HepG2 (cell line): ENCODE measurements around the gene ACTL7B. TPM values are rescaled to one million over a fixed set of nuclear protein-coding genes. Genes with fewer than 3 reads are reported as not detected.

ENCODE experiments used
- ATAC-seq: fragments of 200-7000 bp; cut with Tn5 transposase; 3 replicates; pipeline ENCODE4 v1.9.1; 2020; ENCODE audit warnings: mild to moderate bottlenecking, moderate library complexity
- BruUV-seq: library from RNA; stranded (reverse); fragments of 400-500 nt; replicated peaks from 2 replicates; lab custom pipeline; 2021; lab: Mats Ljungman, UMichigan
- CTCF ChIA-PET: fragments of 300-600 bp; formaldehyde crosslinking; extraction: SDS; loops from one replicate; lab custom pipeline; 2021; ENCODE audit warnings: low total read pairs, inconsistent platforms, low intra/inter-chr PET ratio; lab: Yijun Ruan, JAX
- POLR2A ChIA-PET: fragments of 350-600 bp; sonication (Branson Sonifier 250); formaldehyde crosslinking; loops from one replicate; lab custom pipeline; 2020; ENCODE audit warnings: antibody characterized with exemption, inconsistent platforms; lab: Yijun Ruan, JAX
- DNase-seq: peaks from one replicate; pipeline ENCODE4 v3.0.0-alpha.2; 2015; ENCODE audit warnings: low spot score
- FAIRE-seq: peaks from 3 replicates; lab custom pipeline; 2011; peaks lifted over from hg19 to GRCh38; lab: Jason Lieb, UNC
- H2AFZ ChIP-seq: one replicate; pipeline ENCODE4 v1.6.1; 2011; ENCODE audit warnings: low read length, inconsistent platforms
- H3K27ac ChIP-seq: fragments of 300-600 bp; 3 replicates; pipeline ENCODE4 v1.8.0; 2011; ENCODE audit warnings: mixed run types, mild to moderate bottlenecking, mixed read lengths, low read length, inconsistent platforms; ENCODE audit not compliant: insufficient read depth; ENCODE audit errors: extremely low read length
- H3K27me3 ChIP-seq, 2 experiments: fragments of 200-600 bp in 1 of 2; 2 replicates in 1 of 2; 3 replicates in 1 of 2; pipeline versions ENCODE4 v1.6.0 to v1.8.0; 2011; ENCODE audit warnings: low read length in 2 of 2, mild to moderate bottlenecking in 2 of 2, moderate library complexity in 2 of 2, inconsistent platforms in 1 of 2; ENCODE audit not compliant: insufficient read depth in 2 of 2, control insufficient read depth in 1 of 2
- H3K36me3 ChIP-seq, 2 experiments: fragments of 200-600 bp in 1 of 2; replicated peaks in 1 of 2; 2 replicates in 1 of 2; 3 replicates in 1 of 2; pipeline versions ENCODE4 v1.5.1 to v1.8.0; 2011; ENCODE audit warnings: low read length in 2 of 2, inconsistent platforms in 1 of 2; ENCODE audit not compliant: insufficient read depth in 2 of 2, control insufficient read depth in 1 of 2
- H3K4me1 ChIP-seq: 2 replicates; pipeline ENCODE4 v1.5.1; 2012; ENCODE audit warnings: low read length, inconsistent platforms; ENCODE audit not compliant: insufficient read depth
- H3K4me2 ChIP-seq: 2 replicates; pipeline ENCODE4 v1.6.0; 2011; ENCODE audit warnings: low read depth, low read length, inconsistent platforms
- H3K4me3 ChIP-seq, 3 experiments: fragments of 200-600 bp in 1 of 3; sonication (generic), shearing (Covaris generic) in 1 of 3; replicated peaks in 1 of 3; 2 replicates each; pipeline ENCODE4 v1.5.1; 2011 to 2016; ENCODE audit warnings: low read length in 3 of 3, inconsistent platforms in 2 of 3, low read depth in 2 of 3, mild to moderate bottlenecking in 2 of 3, control low read depth in 1 of 3, mixed read lengths in 1 of 3; ENCODE audit not compliant: insufficient read depth in 1 of 3
- H3K79me2 ChIP-seq: one replicate; pipeline ENCODE4 v1.6.1; 2011; ENCODE audit warnings: low read length, inconsistent platforms; ENCODE audit not compliant: insufficient read depth
- H3K9ac ChIP-seq: 2 replicates; pipeline ENCODE4 v1.6.0; 2011; ENCODE audit warnings: mild to moderate bottlenecking, low read depth, low read length, inconsistent platforms; ENCODE audit not compliant: insufficient read depth
- H3K9me3 ChIP-seq: 2 replicates; pipeline ENCODE4 v1.5.1; 2012; ENCODE audit warnings: mild to moderate bottlenecking, low read length
- H4K20me1 ChIP-seq: 2 replicates; pipeline ENCODE4 v1.6.0; 2011; ENCODE audit warnings: inconsistent platforms, mild to moderate bottlenecking, low read length, moderate library complexity; ENCODE audit not compliant: insufficient read depth
- EEA1 ChIP-seq: sonication (generic); formaldehyde crosslinking; IDR thresholded peaks from 2 replicates; pipeline ENCODE4 v1.5.1; 2020; ENCODE audit warnings: mild to moderate bottlenecking, missing genetic modification reagents, borderline replicate concordance
- EHMT2 ChIP-seq: fragments of 200-600 bp; sonication (generic); IDR thresholded peaks from 2 replicates; pipeline ENCODE4 v1.7.0; 2017; ENCODE audit warnings: antibody characterized with exemption, low read depth, low read length, borderline replicate concordance
- HDAC2 ChIP-seq: sonication (generic); formaldehyde crosslinking; IDR thresholded peaks from 2 replicates; pipeline ENCODE4 v1.4.0; 2020; ENCODE audit warnings: missing genetic modification reagents
- HDAC6 ChIP-seq: fragments of 200-600 bp; sonication (generic); IDR thresholded peaks from 2 replicates; pipeline ENCODE4 v1.7.0; 2017; ENCODE audit warnings: mild to moderate bottlenecking, antibody characterized with exemption, low read length, low read depth
- NR1H2 ChIP-seq: sonication (generic); formaldehyde crosslinking; IDR thresholded peaks from 2 replicates; pipeline ENCODE4 v1.8.1; 2022; ENCODE audit warnings: low read depth, missing genetic modification reagents, borderline replicate concordance
- TMF1 ChIP-seq: sonication (generic); formaldehyde crosslinking; IDR thresholded peaks from 2 replicates; pipeline ENCODE4 v1.8.1; 2022; ENCODE audit warnings: low read depth, missing genetic modification reagents
- ZNF230 ChIP-seq: sonication (generic); formaldehyde crosslinking; IDR thresholded peaks from 2 replicates; pipeline ENCODE4 v1.4.0; 2020; ENCODE audit warnings: mild to moderate bottlenecking, missing genetic modification reagents
- ZNF33B ChIP-seq: sonication (generic); formaldehyde crosslinking; IDR thresholded peaks from 2 replicates; pipeline ENCODE4 v1.5.1; 2020; ENCODE audit warnings: mild to moderate bottlenecking, missing genetic modification reagents
- ZNF431 ChIP-seq: sonication (generic); formaldehyde crosslinking; IDR thresholded peaks from 2 replicates; pipeline ENCODE4 v1.9.0; 2022; ENCODE audit warnings: missing genetic modification reagents, low read depth, mild to moderate bottlenecking, borderline replicate concordance
- WGBS: methylation state at CpG from one replicate; pipeline ENCODE4 v1.1.6; 2017; ENCODE audit warnings: low lambda C conversion rate; 5-methylcytosine and 5-hydroxymethylcytosine counted together
- in situ Hi-C: cut with HindIII; loops from 2 replicates; pipeline ENCODE4 v1.10.0; 2017; ENCODE audit warnings: low pct_unique_long_range_greater_than_20kb; ENCODE audit not compliant: extremely low pct_ligation_motif_present
- intact Hi-C: fragments of 100-400 bp; cut with micrococcal nuclease; formaldehyde crosslinking; loops from one replicate; pipeline ENCODE4 v1.10.0; 2022; ENCODE audit not compliant: unreplicated experiment
- polyA plus RNA-seq, 8 experiments: library from polyadenylated mRNA; depleted of rRNA in 3 of 8; stranded (reverse) in 7 of 8; unstranded in 1 of 8; fragments of >200 nt; fragmentation: Illumina TruSeq in 4 of 8; extraction: Trizol in 4 of 8; gene quantifications; 2 replicates each; pipeline versions ENCODE4 v1.2.1 to v1.2.3, GENCODE V29; 2011 to 2016; ENCODE audit warnings: low read depth in 4 of 8, missing spikeins in 1 of 8, mixed read lengths in 1 of 8; ENCODE audit not compliant: insufficient read depth in 1 of 8
- total RNA-seq, 5 experiments: library from RNA; depleted of rRNA; stranded (reverse); fragments of >200 nt; fragmentation: Illumina TruSeq; extraction: Trizol; gene quantifications; 2 replicates each; pipeline ENCODE4 v1.2.3, GENCODE V29; 2016; ENCODE audit warnings: low read depth in 1 of 5
- TF ChIP-seq, protein P1 (sequence below): sonication (generic); formaldehyde crosslinking; IDR thresholded peaks from 2 replicates; pipeline ENCODE4 v1.4.0; 2020; ENCODE audit warnings: mild to moderate bottlenecking, missing genetic modification reagents
- TF ChIP-seq, protein P2 (sequence below): sonication (generic); formaldehyde crosslinking; IDR thresholded peaks from 2 replicates; pipeline ENCODE4 v1.9.0; 2021; ENCODE audit warnings: missing genetic modification reagents, mild to moderate bottlenecking, borderline replicate concordance
- TF ChIP-seq, protein P3 (sequence below): sonication (generic); formaldehyde crosslinking; IDR thresholded peaks from 2 replicates; pipeline ENCODE4 v1.4.0; 2020; ENCODE audit warnings: missing genetic modification reagents

Gene ACTL7B
- total and polyA plus RNA-seq, 2 of the 13 experiments (the other 11 are each of a cell fraction or from before 2014, with no cell fraction given), result 0.07 to 0.11 TPM

DNA sequence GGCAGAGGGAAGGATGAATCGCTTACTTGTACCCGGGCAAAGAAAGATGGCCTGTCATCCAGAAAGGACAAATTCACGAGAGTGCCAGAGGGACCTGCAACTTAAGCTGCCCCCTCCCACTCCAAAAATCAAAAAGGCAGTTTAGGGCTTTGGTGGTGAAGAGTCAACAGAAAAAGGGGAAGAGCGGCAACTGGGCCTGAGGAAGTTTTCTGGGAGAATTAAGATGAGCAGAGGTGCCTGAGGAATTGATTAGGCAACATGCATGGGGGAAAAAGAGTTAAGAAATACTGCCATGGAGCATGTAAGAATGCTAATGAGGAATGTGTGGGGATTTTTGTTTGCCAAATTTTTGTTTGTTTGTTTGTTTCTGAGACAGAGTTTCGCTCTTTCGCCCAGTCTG lies 1.8 kb upstream of the ACTL7B start (continued):
- TF ChIP-seq ZNF230 (CRISPR knock-in tag) (no peak), EEA1 (CRISPR knock-in tag) (no peak), TMF1 (CRISPR knock-in tag) (no peak), EHMT2 (no peak), HDAC6 (no peak), ZNF33B (CRISPR knock-in tag) (no peak)
- TF ChIP-seq, protein P1, sequence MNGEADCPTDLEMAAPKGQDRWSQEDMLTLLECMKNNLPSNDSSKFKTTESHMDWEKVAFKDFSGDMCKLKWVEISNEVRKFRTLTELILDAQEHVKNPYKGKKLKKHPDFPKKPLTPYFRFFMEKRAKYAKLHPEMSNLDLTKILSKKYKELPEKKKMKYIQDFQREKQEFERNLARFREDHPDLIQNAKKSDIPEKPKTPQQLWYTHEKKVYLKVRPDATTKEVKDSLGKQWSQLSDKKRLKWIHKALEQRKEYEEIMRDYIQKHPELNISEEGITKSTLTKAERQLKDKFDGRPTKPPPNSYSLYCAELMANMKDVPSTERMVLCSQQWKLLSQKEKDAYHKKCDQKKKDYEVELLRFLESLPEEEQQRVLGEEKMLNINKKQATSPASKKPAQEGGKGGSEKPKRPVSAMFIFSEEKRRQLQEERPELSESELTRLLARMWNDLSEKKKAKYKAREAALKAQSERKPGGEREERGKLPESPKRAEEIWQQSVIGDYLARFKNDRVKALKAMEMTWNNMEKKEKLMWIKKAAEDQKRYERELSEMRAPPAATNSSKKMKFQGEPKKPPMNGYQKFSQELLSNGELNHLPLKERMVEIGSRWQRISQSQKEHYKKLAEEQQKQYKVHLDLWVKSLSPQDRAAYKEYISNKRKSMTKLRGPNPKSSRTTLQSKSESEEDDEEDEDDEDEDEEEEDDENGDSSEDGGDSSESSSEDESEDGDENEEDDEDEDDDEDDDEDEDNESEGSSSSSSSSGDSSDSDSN (CRISPR knock-in tag), result no peak
- TF ChIP-seq, all 625 proteins: peak for 0

DNA sequence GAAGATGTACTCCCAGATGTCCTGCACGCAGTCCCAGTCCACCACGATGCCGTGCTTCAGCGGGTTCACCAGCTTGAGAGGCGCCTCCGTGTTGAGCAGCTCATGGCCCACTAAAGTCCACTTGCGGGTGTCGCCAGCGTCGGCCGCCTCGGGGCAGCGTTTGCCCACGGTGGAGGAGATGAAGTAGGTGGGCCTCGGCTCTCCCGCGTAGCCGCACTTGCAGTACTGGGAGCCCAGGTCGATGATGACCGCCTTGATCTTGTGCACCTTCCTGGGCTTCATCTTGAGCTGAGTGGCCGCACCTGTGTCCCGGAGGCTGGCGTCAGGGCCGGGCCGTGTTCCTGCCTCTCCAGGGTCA lies 278 bp downstream of the ACTL7B start:
- DNase-seq, result no peak
- POLR2A ChIA-PET, result no interaction called here
- Histone ChIP-seq H2AFZ (no peak overlapping the region), H3K27ac (no peak overlapping the region), H4K20me1 (no peaks in the 10 kb centered on the region), H3K4me2 (no peak overlapping the region), H3K4me1 (peaks cover 45% of the 10 kb centered on the region), H3K36me3 (no peaks in the 10 kb centered on the region), H3K4me3 (no peak overlapping the region), H3K9ac (no peak overlapping the region), H3K79me2 (no peaks in the 10 kb centered on the region), H3K27me3 (no peaks in the 10 kb centered on the region), H3K9me3 (no peaks in the 10 kb centered on the region)
- WGBS, result 96% methylated on average over 21 of the region's 25 CpGs
- intact Hi-C loops, result no loop called here
- in situ Hi-C loops, result no loop called here
- no TSS peak for BruUV-seq
- TF ChIP-seq ZNF431 (CRISPR knock-in tag) (no peak), HDAC2 (CRISPR knock-in tag) (no peak), NR1H2 (CRISPR knock-in tag) (no peak)
- TF ChIP-seq, protein P2, sequence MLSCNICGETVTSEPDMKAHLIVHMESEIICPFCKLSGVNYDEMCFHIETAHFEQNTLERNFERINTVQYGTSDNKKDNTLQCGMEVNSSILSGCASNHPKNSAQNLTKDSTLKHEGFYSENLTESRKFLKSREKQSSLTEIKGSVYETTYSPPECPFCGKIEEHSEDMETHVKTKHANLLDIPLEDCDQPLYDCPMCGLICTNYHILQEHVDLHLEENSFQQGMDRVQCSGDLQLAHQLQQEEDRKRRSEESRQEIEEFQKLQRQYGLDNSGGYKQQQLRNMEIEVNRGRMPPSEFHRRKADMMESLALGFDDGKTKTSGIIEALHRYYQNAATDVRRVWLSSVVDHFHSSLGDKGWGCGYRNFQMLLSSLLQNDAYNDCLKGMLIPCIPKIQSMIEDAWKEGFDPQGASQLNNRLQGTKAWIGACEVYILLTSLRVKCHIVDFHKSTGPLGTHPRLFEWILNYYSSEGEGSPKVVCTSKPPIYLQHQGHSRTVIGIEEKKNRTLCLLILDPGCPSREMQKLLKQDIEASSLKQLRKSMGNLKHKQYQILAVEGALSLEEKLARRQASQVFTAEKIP (CRISPR knock-in tag), result no peak
- TF ChIP-seq, protein P3, sequence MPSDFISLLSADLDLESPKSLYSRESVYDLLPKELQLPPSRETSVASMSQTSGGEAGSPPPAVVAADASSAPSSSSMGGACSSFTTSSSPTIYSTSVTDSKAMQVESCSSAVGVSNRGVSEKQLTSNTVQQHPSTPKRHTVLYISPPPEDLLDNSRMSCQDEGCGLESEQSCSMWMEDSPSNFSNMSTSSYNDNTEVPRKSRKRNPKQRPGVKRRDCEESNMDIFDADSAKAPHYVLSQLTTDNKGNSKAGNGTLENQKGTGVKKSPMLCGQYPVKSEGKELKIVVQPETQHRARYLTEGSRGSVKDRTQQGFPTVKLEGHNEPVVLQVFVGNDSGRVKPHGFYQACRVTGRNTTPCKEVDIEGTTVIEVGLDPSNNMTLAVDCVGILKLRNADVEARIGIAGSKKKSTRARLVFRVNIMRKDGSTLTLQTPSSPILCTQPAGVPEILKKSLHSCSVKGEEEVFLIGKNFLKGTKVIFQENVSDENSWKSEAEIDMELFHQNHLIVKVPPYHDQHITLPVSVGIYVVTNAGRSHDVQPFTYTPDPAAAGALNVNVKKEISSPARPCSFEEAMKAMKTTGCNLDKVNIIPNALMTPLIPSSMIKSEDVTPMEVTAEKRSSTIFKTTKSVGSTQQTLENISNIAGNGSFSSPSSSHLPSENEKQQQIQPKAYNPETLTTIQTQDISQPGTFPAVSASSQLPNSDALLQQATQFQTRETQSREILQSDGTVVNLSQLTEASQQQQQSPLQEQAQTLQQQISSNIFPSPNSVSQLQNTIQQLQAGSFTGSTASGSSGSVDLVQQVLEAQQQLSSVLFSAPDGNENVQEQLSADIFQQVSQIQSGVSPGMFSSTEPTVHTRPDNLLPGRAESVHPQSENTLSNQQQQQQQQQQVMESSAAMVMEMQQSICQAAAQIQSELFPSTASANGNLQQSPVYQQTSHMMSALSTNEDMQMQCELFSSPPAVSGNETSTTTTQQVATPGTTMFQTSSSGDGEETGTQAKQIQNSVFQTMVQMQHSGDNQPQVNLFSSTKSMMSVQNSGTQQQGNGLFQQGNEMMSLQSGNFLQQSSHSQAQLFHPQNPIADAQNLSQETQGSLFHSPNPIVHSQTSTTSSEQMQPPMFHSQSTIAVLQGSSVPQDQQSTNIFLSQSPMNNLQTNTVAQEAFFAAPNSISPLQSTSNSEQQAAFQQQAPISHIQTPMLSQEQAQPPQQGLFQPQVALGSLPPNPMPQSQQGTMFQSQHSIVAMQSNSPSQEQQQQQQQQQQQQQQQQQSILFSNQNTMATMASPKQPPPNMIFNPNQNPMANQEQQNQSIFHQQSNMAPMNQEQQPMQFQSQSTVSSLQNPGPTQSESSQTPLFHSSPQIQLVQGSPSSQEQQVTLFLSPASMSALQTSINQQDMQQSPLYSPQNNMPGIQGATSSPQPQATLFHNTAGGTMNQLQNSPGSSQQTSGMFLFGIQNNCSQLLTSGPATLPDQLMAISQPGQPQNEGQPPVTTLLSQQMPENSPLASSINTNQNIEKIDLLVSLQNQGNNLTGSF (CRISPR knock-in tag), result no peak
- ATAC-seq, result no peak
- no peak for FAIRE-seq
- CTCF ChIA-PET, result no interaction called here
